HFFc6 (cell line): ENCODE results near the gene ULK4. TPM values are rescaled to one million over a fixed set of nuclear protein-coding genes. Genes with fewer than 3 reads are reported as not detected.
A peak's percentile ranks its signal among the peaks of the same experiment; 100 is the strongest.

Experiments used
- DNase-seq: peaks from one replicate; pipeline ENCODE4 v3.0.0-alpha.2; 2018
- H3K27ac Mint-ChIP-seq: 2 replicates; pipeline ENCODE4 v1.8.0; 2020; ENCODE audit warnings: mild to moderate bottlenecking, mixed read lengths
- H3K27me3 Mint-ChIP-seq: 2 replicates; pipeline ENCODE4 v1.8.0; 2021; ENCODE audit warnings: mild to moderate bottlenecking, moderate library complexity, mixed read lengths; ENCODE audit not compliant: insufficient read depth
- H3K36me3 Mint-ChIP-seq: 2 replicates; pipeline ENCODE4 v1.8.0; 2021; ENCODE audit warnings: low read depth, mixed read lengths
- H3K4me1 Mint-ChIP-seq: 2 replicates; pipeline ENCODE4 v1.8.0; 2020; ENCODE audit warnings: low read depth, mixed read lengths
- H3K4me3 Mint-ChIP-seq: 2 replicates; pipeline ENCODE4 v1.8.0; 2020; ENCODE audit warnings: mild to moderate bottlenecking, moderate library complexity, mixed read lengths
- H3K9me3 Mint-ChIP-seq: 2 replicates; pipeline ENCODE4 v1.8.0; 2020; ENCODE audit warnings: mild to moderate bottlenecking, mixed read lengths
- CTCF ChIP-seq: fragments of 200-600 bp; sonication (generic); IDR thresholded peaks from 2 replicates; pipeline ENCODE4 v1.5.0; 2021; ENCODE audit warnings: antibody characterized with exemption, mild to moderate bottlenecking
- total RNA-seq, 6 experiments: library from RNA; stranded (reverse); fragmentation: NEBNext Ultra II Directional; extraction: Animal tissue kit (Norgen Biotek cat#: 25700); gene quantifications; 2 replicates in 1 of 6; 3 replicates in 5 of 6; pipeline ENCODE4 v1.2.3, GENCODE V29; 2021

ULK4 gene
- total RNA-seq, 6 experiments from 2014 or later: 6.0 to 8.6 (median 6.7) TPM

DNA sequence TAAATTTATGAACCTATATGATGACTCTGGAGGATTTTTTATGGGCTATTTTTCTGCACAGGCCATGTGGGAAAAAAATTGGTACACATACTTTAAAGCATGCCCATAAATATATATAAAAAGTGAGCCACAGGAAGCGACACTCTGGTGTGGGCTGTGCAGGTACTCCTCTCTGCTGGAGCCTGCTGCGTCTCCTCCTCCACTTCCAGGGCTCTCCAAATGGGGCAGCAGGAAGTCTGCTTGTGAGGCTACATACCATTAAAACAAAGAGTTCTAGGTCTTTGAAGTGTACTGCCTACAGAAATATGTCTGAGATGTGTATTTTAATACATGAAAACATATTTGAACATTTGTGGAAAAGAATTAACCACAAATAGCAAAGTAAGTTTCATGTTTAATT lies 627.5 kb downstream of the ULK4 start:
- no peak for DNase-seq
- Mint-ChIP-seq H3K36me3 (no peaks in the 10 kb centered on the region), H3K27ac (no peak overlapping the region), H3K27me3 (peaks cover 2% of the 10 kb centered on the region; the same call in 1 of the 2 replicates), H3K4me1 (peaks cover 37% of the 10 kb centered on the region), H3K4me3 (no peak overlapping the region), H3K9me3 (no peaks in the 10 kb centered on the region)
- TF ChIP-seq CTCF: no peak

DNA sequence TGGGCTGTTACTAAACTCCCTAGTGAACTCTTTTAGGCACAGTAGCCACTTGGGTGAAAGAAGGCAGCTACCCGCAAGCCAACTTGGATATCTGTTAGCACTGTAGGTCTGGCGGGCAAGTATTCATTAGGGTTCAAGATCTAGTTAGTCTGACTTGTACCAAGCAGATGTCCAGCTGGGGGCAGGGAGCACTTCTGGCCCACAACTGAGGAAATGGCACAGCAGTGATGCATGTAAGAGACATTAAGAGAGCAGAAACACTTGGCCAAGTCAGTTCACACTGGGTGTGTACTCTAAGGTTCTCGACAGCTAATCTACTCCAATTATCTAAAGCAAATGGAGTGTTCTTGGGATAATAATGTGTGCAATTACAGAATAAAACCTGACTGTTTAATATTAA lies 630.9 kb downstream of the ULK4 start:
- no peaks in the 10 kb centered on the region for H3K36me3 Mint-ChIP-seq

DNA sequence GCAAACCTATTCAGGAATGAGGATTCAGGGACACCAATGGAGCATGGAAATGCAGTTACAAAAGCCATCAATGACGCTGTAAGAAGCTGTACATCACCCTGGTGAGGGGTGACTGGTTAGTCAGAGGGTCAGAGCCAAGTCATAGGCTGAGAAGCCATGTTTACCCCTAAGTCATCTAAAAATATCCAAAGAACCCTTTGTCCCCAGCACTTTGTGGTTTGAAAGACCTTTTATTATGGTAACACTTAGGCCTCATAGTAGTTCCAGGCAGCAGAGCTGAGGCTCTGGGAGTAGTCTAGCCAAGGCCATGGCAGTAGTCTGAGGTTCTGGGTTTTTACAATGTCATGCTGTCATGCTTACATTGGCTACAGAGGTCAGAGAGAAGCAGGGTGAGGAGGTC lies 631.4 kb downstream of the ULK4 start:
- Mint-ChIP-seq H3K4me3 (peak overlapping the region; percentile 44), H3K27ac (peak overlapping the region; percentile 70), H3K27me3 (no peaks in the 10 kb centered on the region; the same call in 1 of the 2 replicates), H3K36me3 (no peaks in the 10 kb centered on the region), H3K4me1 (peaks cover 51% of the 10 kb centered on the region), H3K9me3 (no peaks in the 10 kb centered on the region)
- DNase-seq: no peak
- no peak for TF ChIP-seq CTCF

More for the DNA sequence above, 630.9 kb downstream of the ULK4 start:
- no peak for TF ChIP-seq CTCF
- H3K9me3 Mint-ChIP-seq: no peaks in the 10 kb centered on the region
- H3K27ac Mint-ChIP-seq: 0 out of 2 replicates have a peak overlapping the region, but pooled peaks have one; percentile 70
- H3K27me3 Mint-ChIP-seq: peaks cover 2% of the 10 kb centered on the region; the same call in 1 of the 2 replicates
- no peak overlapping the region; the same call in 1 of the 2 replicates for H3K4me3 Mint-ChIP-seq
- H3K4me1 Mint-ChIP-seq: peaks cover 51% of the 10 kb centered on the region
- DNase-seq: no peak

GRCh38 chr3:41329881-41330280 lies 632.0 kb downstream of the ULK4 start:
- Mint-ChIP-seq H3K4me1 (peaks cover 51% of the 10 kb centered on the region), H3K27me3 (no peaks in the 10 kb centered on the region; the same call in 1 of the 2 replicates), H3K4me3 (peak overlapping the region; percentile 44), H3K36me3 (no peaks in the 10 kb centered on the region), H3K9me3 (no peaks in the 10 kb centered on the region), H3K27ac (peak overlapping the region; percentile 70)
- DNase-seq: no peak
- TF ChIP-seq CTCF: no peak

DNA sequence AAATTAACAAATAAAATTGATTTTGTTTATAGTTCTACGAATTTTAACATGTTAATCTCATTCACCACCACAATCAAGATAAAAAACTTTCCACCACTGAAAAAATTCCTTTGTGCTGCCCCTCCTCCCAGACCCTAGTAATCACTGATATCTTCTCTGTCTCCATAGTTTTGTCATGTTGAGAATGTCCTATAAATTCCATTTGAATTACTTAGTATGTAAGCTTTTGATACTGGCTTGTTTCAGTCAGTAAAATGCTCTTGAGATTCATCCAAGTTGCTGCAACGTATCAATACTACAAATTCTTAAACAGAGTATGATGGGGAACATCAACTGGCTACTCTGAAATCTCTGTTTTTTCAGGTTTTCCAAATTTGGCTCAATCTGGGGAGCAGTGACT lies 633.0 kb downstream of the ULK4 start:
- Mint-ChIP-seq H3K36me3 (no peaks in the 10 kb centered on the region), H3K27me3 (no peaks in the 10 kb centered on the region; the same call in 1 of the 2 replicates), H3K4me3 (peak overlapping the region; percentile 50), H3K27ac (peak overlapping the region; percentile 59), H3K4me1 (peaks cover 51% of the 10 kb centered on the region), H3K9me3 (no peaks in the 10 kb centered on the region)
- TF ChIP-seq CTCF: no peak
- peak; percentile 17 for DNase-seq

DNA sequence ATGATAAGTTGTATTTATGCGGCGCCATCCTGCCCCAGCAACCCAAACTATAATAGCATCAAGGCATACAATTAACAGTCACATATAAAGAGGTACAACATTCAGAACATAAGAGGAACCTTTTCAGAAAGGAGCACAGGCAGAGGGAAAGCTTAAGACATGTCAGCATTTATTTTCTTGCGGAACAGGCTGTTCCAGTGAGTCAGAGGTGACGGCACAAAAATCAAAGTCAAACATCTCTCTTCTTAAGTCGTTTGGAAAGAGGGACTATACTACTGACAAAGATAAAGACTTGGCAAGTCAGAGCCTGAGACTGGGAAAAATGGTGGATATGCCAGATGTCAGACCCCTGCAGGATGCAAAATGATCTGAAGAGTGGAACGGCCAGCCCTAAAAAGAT lies 634.2 kb downstream of the ULK4 start:
- Mint-ChIP-seq H3K9me3 (no peaks in the 10 kb centered on the region), H3K4me3 (no peak overlapping the region), H3K36me3 (no peaks in the 10 kb centered on the region), H3K27me3 (no peaks in the 10 kb centered on the region; the same call in 1 of the 2 replicates), H3K4me1 (peaks cover 51% of the 10 kb centered on the region), H3K27ac (no peak overlapping the region; the same call in 1 of the 2 replicates)
- no peak for DNase-seq
- TF ChIP-seq CTCF: no peak
